CD4-positive, alpha-beta T cell treated with Interleukin-6 at 100 ng/mL for 8 hours (primary cell): ENCODE results near the gene MSI2.

Experiments used
- DNase-seq: peaks from one replicate; pipeline ENCODE4 v3.0.0-alpha.2; 2020; ENCODE audit warnings: mixed read lengths, low spot score

The MSI2 gene

DNA sequence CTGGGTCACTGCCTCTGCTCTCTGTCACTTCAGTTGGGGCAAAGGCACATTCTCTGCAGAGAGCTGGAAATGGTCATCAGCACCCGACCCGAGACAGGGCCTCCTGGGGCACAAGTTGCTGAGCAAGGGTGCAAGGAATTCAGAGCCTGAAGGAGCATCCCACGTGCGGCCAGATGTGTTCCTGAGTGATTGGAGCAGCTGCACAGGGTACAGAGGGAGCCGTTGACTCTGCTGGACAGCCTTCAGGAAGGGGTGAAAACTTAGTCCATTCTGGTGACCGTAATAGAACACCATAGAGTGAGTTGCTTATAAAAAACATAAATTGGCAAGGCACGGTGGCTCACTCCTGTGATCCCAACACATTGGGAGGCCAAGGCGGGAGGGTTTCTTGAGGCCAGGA is 382.0 kb downstream of the MSI2 start:
- DNase-seq = no peak

DNA sequence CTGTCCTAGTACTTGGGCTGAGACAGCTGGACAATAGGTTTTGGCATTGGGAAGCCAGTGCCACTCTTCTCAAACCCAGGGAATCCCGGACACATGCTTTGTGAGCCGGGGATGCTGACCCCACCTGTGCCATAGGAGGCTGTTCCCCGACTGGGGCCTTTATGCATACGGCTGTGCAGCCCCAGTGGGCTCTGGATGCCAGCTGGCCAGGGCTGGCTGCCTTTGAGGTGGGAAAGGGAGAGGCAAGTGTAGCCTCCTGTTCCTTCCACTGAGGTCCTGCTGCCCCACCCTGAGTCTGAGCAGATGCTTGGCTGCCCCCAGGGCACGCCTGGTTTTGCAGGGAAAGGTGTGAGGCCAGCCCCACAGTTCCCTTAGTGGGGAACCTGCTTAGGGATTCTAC is 383.1 kb downstream of the MSI2 start:
- no peak for DNase-seq

DNA sequence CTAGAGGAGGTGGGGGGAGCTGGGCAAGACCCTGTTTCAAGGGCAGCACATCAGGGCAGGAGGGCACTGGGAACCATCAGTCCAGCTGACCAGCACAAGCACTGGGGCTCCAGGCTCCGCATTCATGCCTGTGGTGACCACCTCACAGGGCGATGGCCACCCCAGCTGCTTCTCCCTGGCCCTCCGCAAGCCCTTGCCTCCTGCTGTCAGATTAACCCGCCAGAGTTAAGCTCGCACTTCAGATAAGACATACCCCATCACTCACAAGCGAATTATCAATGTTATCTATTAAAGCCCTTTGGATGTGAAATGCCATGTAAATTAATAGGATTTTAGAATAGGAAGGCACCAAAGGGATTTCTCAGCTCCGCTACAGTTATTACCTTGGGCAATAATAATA is 383.8 kb downstream of the MSI2 start:
- no peak for DNase-seq

- DNase-seq = no peak
Measured at GRCh38 chr17:57641761-57642160, 385.4 kb downstream of the MSI2 start.

- no peak for DNase-seq
Measured at GRCh38 chr17:57643062-57643461, 386.7 kb downstream of the MSI2 start.

GRCh38 chr17:57644326-57644725 is 388.0 kb downstream of the MSI2 start:
- DNase-seq = no peak

- no peak for DNase-seq
Measured at GRCh38 chr17:57645950-57646665, 389.8 kb downstream of the MSI2 start.

DNA sequence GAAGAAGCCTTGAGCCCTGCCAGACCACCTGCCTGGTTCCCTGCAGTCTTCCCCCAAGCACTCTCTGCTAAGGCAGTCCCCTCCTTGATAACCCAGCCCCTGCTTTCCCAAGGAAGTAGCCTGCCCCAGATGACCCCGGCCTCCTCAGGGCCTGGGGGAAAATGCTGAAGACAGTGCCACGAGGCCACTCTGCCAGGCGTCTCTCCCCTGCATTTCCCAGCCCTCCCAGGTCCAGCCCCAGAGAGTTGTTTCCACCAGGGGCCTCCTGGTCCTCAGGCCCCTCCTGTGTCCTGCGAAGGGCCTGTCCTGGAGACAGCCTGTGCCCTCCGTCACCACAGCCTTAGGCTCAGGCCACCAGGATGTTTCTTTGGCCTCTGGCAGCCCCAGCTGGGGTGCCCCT is 392.4 kb downstream of the MSI2 start:
- no peak for DNase-seq

- no peak for DNase-seq
Measured at GRCh38 chr17:57649191-57649590, 392.9 kb downstream of the MSI2 start.

DNA sequence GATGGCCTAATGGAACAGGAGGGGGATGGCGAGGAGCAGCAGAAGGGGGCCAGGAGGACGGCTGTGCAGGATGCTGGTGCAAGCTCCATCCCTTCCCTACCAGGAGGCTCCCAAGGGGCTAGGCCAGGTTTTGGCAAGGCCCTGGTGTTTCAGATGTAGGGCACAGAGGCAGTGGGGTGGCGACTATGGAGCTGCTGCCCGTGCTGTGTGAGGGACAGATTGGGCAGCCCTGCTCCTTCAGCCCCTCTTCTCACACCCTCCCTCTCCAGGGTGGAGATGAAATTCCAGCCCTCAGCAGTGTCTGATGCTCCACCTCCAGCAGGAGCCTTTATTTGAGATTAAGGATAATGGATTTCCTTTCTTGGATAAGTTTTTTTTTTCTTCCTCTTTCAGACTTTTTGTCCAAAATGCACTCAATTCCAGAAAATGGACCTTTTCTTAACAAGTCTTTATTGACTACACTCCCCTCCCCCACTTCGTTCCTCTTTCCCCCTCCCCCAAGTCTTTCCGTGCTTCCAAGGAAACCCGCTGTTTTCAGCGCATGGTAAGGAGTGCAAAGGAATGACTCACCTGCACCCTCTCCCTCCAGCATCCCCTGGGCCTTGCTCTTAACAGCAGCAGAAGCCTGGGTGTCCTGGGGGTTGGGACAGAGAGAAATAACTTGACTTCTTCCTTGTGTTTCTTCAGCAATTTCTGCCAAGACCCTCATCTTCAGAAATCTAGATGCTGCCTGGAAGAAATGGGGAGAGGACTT is 393.6 kb downstream of the MSI2 start:
- no peak for DNase-seq

GRCh38 chr17:57650548-57650947 is 394.2 kb downstream of the MSI2 start:
- DNase-seq = no peak

DNA sequence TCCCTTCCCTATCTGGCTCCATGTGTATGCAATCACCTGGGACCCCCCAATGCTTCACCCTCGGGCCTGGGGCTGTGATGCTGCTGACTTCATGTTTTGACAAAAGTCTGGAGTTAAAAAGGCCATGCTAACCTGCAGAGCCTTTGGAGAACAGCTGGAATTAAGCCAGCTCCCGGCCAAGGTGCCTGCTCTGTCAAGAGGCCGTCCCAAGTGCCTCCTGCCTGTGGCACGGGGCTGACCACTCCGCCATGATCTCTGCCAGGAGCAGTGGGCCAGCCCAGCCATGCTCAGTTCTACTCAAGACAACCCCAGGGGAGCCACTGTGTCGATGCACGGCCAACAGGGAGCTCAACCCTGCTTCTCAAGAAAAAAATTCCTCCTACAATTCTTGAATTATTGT is 395.1 kb downstream of the MSI2 start:
- no peak for DNase-seq

- no peak for DNase-seq
Measured at GRCh38 chr17:57651996-57652395, 395.7 kb downstream of the MSI2 start.

DNA sequence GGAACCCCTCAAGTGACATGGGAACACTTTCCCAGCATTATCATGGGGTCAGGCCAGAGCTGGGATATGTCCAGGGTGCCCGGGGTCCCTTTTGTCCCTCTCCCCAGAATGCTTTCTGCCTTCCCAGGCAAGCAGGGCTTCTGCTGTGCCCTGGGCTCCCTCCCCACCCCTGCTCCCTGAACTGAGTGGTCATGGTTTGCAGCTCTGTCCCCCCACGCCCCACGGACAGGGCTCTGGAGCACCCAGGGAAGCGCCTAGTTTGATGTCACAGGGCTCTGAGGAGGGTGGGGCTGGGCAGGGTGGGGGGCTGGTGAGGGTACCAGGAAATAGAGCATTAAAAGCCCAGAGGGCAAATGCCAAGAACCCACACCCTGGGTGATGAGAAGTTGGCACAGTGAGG is 396.5 kb downstream of the MSI2 start:
- DNase-seq = no peak

GRCh38 chr17:57653279-57653678 is 397.0 kb downstream of the MSI2 start:
- no peak for DNase-seq

GRCh38 chr17:57654040-57654775 is 397.9 kb downstream of the MSI2 start:
- no peak for DNase-seq

GRCh38 chr17:57655553-57655952 is 399.2 kb downstream of the MSI2 start:
- DNase-seq = no peak

GRCh38 chr17:57657211-57657610 is 400.9 kb downstream of the MSI2 start:
- no peak for DNase-seq

- no peak for DNase-seq
Measured at GRCh38 chr17:57662041-57662440, 405.7 kb downstream of the MSI2 start.

DNA sequence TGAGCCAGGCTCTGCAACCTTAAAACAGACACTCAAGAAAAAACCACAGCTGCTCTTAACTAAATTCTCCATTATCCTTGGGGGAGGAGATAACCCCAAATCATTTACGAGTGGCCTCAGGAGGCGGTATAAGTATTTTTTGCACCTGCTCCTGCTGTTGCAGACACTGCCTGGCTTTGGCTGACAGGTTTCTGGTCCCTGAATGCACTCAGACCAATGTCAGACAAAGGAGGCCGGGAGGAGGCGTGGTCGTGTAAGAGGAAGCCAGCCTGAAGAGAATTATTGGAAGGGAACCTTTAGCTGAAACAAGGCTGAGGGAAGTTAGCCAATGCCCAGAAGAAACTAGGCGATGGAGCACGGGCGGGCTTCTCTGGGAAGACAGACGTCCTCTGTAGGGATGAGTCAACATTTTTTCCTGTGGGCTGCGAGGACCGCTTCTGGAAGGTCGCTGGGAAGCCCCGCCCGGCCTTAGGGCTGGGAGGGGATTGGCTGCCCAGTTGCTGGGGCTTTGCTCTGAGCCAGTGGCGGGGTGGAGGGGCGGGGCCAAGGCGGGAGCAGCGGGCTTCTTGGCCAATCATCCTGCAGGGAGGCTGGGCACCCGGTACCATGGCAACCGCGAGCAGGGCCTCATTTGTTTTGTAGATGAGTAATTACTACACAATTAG is 406.5 kb downstream of the MSI2 start:
- DNase-seq = peak; percentile 28

GRCh38 chr17:57663326-57664070 is 407.2 kb downstream of the MSI2 start:
- no peak for DNase-seq

DNA sequence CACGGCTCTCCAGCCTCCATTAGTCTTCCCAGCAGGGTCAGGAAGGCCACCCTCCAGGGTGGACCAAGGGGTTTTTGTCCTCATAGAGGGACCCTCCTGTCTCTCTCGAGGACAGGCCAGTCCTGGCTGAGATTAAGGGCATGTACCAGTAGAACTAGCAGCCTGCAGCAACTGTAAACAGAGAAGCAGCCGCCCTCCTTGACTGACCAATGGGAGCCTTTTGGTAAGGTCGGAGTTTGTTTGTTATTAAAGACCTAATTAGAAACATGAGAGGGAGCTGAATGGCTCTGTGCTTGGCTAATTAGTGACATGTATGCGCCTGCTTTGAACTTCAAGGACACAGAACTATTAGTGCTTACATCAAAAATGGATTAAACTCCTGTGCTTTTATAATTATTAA is 408.8 kb downstream of the MSI2 start:
- DNase-seq = no peak
